HepG2 (cell line): ENCODE results near the gene EIF4G2. TPM values are rescaled to one million over a fixed set of nuclear protein-coding genes. Genes with fewer than 3 reads are reported as not detected.
A peak's percentile ranks its signal among the peaks of the same experiment; 100 is the strongest.

Experiments used
- ASH2L ChIP-seq: fragments of 300-600, 200-600 bp; sonication (generic); IDR thresholded peaks from 2 replicates; pipeline ENCODE4 v1.7.0; 2017; ENCODE audit warnings: low read depth, mild to moderate bottlenecking, moderate library complexity, mixed read lengths, low read length; ENCODE audit not compliant: insufficient read length
- CBX5 ChIP-seq: sonication (generic); formaldehyde crosslinking; IDR thresholded peaks from 2 replicates; pipeline ENCODE4 v1.4.0; 2020; ENCODE audit warnings: missing genetic modification reagents, borderline replicate concordance
- FOXC1 ChIP-seq: sonication (generic); formaldehyde crosslinking; IDR thresholded peaks from 2 replicates; pipeline ENCODE4 v1.8.0; 2022; ENCODE audit warnings: mild to moderate bottlenecking, missing genetic modification reagents, borderline replicate concordance
- GABPA ChIP-seq, 2 experiments: IDR thresholded peaks; 2 replicates each; pipeline ENCODE4 v1.6.1; 2011 to 2016; ENCODE audit warnings: low read depth in 2 of 2, low read length in 1 of 2, missing biosample characterization in 1 of 2, missing genetic modification characterization in 1 of 2
- HOXA5 ChIP-seq: sonication (generic); formaldehyde crosslinking; IDR thresholded peaks from 2 replicates; pipeline ENCODE4 v1.4.0; 2020; ENCODE audit warnings: missing genetic modification reagents
- KLF13 ChIP-seq: sonication (generic); formaldehyde crosslinking; IDR thresholded peaks from 2 replicates; pipeline ENCODE4 v1.4.0; 2020; ENCODE audit warnings: mild to moderate bottlenecking, missing genetic modification reagents
- MXD4 ChIP-seq: IDR thresholded peaks from 2 replicates; pipeline ENCODE4 v1.6.1; 2016; ENCODE audit warnings: mild to moderate bottlenecking, missing biosample characterization, missing genetic modification reagents
- NCOA2 ChIP-seq: sonication (generic); formaldehyde crosslinking; IDR thresholded peaks from 2 replicates; pipeline ENCODE4 v1.8.0; 2022; ENCODE audit warnings: inconsistent platforms
- NCOR1 ChIP-seq: fragments of 200-600 bp; sonication (generic); IDR thresholded peaks from 2 replicates; pipeline ENCODE4 v1.7.0; 2017; ENCODE audit warnings: antibody characterized with exemption, low read length, borderline replicate concordance
- NR2C2 ChIP-seq: sonication (generic); formaldehyde crosslinking; IDR thresholded peaks from 2 replicates; pipeline ENCODE4 v1.4.0; 2020; ENCODE audit warnings: missing genetic modification reagents, mild to moderate bottlenecking, moderate library complexity, borderline replicate concordance
- RARG ChIP-seq: sonication (generic); formaldehyde crosslinking; IDR thresholded peaks from 2 replicates; pipeline ENCODE4 v1.4.0; 2020; ENCODE audit warnings: low read depth, mild to moderate bottlenecking, missing genetic modification reagents
- SOX5 ChIP-seq: IDR thresholded peaks from 2 replicates; pipeline ENCODE4 v1.6.1; 2016; ENCODE audit warnings: borderline replicate concordance
- ZMYM3 ChIP-seq: sonication (generic); formaldehyde crosslinking; IDR thresholded peaks from 2 replicates; pipeline ENCODE4 v1.5.1; 2020; ENCODE audit warnings: mild to moderate bottlenecking, missing genetic modification reagents
- ZNF10 ChIP-seq: sonication (generic); formaldehyde crosslinking; IDR thresholded peaks from 2 replicates; pipeline ENCODE4 v1.4.0; 2020; ENCODE audit warnings: mild to moderate bottlenecking, low read depth, missing genetic modification reagents, borderline replicate concordance
- ZNF160 ChIP-seq: sonication (generic); formaldehyde crosslinking; IDR thresholded peaks from 2 replicates; pipeline ENCODE4 v1.8.0; 2022; ENCODE audit warnings: mild to moderate bottlenecking, inconsistent platforms, missing genetic modification reagents
- ZNF383 ChIP-seq: sonication (generic); formaldehyde crosslinking; IDR thresholded peaks from 2 replicates; pipeline ENCODE4 v1.4.0; 2020; ENCODE audit warnings: missing genetic modification reagents, mild to moderate bottlenecking, borderline replicate concordance
- ZNF547 ChIP-seq: sonication (generic); formaldehyde crosslinking; IDR thresholded peaks from 2 replicates; pipeline ENCODE4 v1.5.1; 2020; ENCODE audit warnings: mild to moderate bottlenecking, missing genetic modification reagents
- ZNF563 ChIP-seq: sonication (generic); formaldehyde crosslinking; IDR thresholded peaks from 2 replicates; pipeline ENCODE4 v1.8.0; 2022; ENCODE audit warnings: mild to moderate bottlenecking, moderate library complexity, missing genetic modification reagents
- ZNF749 ChIP-seq: sonication (generic); formaldehyde crosslinking; IDR thresholded peaks from 2 replicates; pipeline ENCODE4 v1.8.0; 2022; ENCODE audit warnings: mild to moderate bottlenecking, missing genetic modification reagents, moderate library complexity, borderline replicate concordance
- ZNF766 ChIP-seq: sonication (generic); formaldehyde crosslinking; IDR thresholded peaks from 2 replicates; pipeline ENCODE4 v1.5.0; 2020; ENCODE audit warnings: missing genetic modification reagents, borderline replicate concordance
- ZNF775 ChIP-seq: sonication (generic); formaldehyde crosslinking; IDR thresholded peaks from 2 replicates; pipeline ENCODE4 v1.4.0; 2020; ENCODE audit warnings: missing genetic modification reagents, mild to moderate bottlenecking, moderate library complexity, borderline replicate concordance
- ZNF777 ChIP-seq: sonication (generic); formaldehyde crosslinking; IDR thresholded peaks from 2 replicates; pipeline ENCODE4 v1.4.0; 2020; ENCODE audit warnings: missing genetic modification reagents
- ZNF878 ChIP-seq: sonication (generic); formaldehyde crosslinking; IDR thresholded peaks from 2 replicates; pipeline ENCODE4 v1.8.1; 2023; ENCODE audit warnings: mild to moderate bottlenecking, missing genetic modification reagents, moderate library complexity
- polyA plus RNA-seq, 8 experiments: library from polyadenylated mRNA; depleted of rRNA in 3 of 8; stranded (reverse) in 7 of 8; unstranded in 1 of 8; fragments of >200 nt; fragmentation: Illumina TruSeq in 4 of 8; extraction: Trizol in 4 of 8; gene quantifications; 2 replicates each; pipeline versions ENCODE4 v1.2.1 to v1.2.3, GENCODE V29; 2011 to 2016; ENCODE audit warnings: low read depth in 4 of 8, missing spikeins in 1 of 8, mixed read lengths in 1 of 8; ENCODE audit not compliant: insufficient read depth in 1 of 8
- total RNA-seq, 5 experiments: library from RNA; depleted of rRNA; stranded (reverse); fragments of >200 nt; fragmentation: Illumina TruSeq; extraction: Trizol; gene quantifications; 2 replicates each; pipeline ENCODE4 v1.2.3, GENCODE V29; 2016; ENCODE audit warnings: low read depth in 1 of 5
- TF ChIP-seq, protein P1 (sequence below): sonication (generic); formaldehyde crosslinking; IDR thresholded peaks from 2 replicates; pipeline ENCODE4 v1.9.0; 2022; ENCODE audit warnings: low read depth, missing genetic modification reagents
- TF ChIP-seq, protein P2 (sequence below): sonication (generic); formaldehyde crosslinking; IDR thresholded peaks from 2 replicates; pipeline ENCODE4 v1.5.0; 2020; ENCODE audit warnings: mild to moderate bottlenecking, missing genetic modification reagents

EIF4G2 gene
- total and polyA plus RNA-seq, 2 of the 13 experiments (the other 11 are each of a cell fraction or from before 2014, with no cell fraction given) = 362 to 546 TPM

DNA sequence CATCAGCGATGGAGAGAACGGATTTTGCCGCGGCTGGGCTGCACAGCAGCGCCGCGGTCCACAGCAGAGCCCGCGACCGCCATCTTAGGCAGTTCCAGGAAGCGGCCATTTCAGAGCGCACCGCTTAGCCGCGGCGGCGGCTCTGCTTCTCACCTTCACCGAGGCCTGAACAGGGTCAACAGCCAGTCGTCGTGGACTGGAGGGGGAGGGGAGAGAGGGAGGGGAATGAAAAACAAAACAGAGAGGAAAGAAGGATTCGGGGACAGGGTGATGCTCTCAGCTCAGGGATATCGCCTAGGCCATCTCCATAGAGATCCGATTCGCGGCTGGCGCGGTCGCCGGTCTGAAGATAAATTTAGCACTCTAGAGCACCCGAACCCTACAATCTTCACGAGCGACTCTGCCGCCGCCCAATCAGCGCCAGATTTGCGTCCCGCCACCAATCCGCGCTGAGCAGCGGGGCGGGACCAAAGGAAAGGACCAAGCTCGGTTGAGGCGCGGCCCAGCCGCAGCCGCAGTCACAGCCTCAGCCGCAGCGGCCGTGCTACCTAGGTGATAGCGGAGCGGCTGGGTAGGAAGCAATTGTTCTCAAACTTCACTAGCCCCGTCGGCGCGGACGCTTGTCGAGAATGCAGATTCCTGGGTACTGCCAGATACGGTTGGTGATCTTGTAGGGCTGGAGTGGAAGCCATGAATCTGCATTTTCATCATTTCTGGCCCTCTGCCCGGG lies 49.1 kb upstream of the EIF4G2 start, which contains the start of gene ZBED5 (continued):
- TF ChIP-seq GABPA (IDR thresholded peaks at IDR 0.05; ENCODE audit: low read depth, low read length) (no peak), GABPA (CRISPR knock-in tag; IDR thresholded peaks at IDR 0.05; ENCODE audit: low read depth) (0 out of 2 replicates have a peak, but pooled peaks have one; percentile 23), HOXA5 (CRISPR knock-in tag) (no peak), ZMYM3 (CRISPR knock-in tag) (no peak; the same call in 1 of the 2 replicates), CBX5 (CRISPR knock-in tag) (no peak), RARG (CRISPR knock-in tag) (no peak), ZNF383 (CRISPR knock-in tag) (no peak), ZNF777 (peak; percentile 98), NCOA2 (CRISPR knock-in tag) (peak; percentile 43; the same call in 1 of the 2 replicates), ZNF160 (no peak; the same call in 1 of the 2 replicates), FOXC1 (CRISPR knock-in tag) (peak; percentile 95), ZNF547 (CRISPR knock-in tag) (peak; percentile 83), ZNF749 (CRISPR knock-in tag) (peak; percentile 43; the same call in 1 of the 2 replicates), ZNF563 (CRISPR knock-in tag) (0 out of 2 replicates have a peak, but pooled peaks have one; percentile 5), ZNF766 (CRISPR knock-in tag) (peak; percentile 42; the same call in 1 of the 2 replicates), ZNF878 (CRISPR knock-in tag) (no peak), KLF13 (CRISPR knock-in tag) (0 out of 2 replicates have a peak, but pooled peaks have one; percentile 12), MXD4 (CRISPR knock-in tag) (0 out of 2 replicates have a peak, but pooled peaks have one; percentile 15), ASH2L (peak; percentile 89), SOX5 (no peak), ZNF775 (CRISPR knock-in tag) (no peak), NR2C2 (CRISPR knock-in tag) (peak; percentile 2; the same call in 1 of the 2 replicates), NCOR1 (no peak), ZNF10 (CRISPR knock-in tag) (no peak)
- TF ChIP-seq, protein P1, sequence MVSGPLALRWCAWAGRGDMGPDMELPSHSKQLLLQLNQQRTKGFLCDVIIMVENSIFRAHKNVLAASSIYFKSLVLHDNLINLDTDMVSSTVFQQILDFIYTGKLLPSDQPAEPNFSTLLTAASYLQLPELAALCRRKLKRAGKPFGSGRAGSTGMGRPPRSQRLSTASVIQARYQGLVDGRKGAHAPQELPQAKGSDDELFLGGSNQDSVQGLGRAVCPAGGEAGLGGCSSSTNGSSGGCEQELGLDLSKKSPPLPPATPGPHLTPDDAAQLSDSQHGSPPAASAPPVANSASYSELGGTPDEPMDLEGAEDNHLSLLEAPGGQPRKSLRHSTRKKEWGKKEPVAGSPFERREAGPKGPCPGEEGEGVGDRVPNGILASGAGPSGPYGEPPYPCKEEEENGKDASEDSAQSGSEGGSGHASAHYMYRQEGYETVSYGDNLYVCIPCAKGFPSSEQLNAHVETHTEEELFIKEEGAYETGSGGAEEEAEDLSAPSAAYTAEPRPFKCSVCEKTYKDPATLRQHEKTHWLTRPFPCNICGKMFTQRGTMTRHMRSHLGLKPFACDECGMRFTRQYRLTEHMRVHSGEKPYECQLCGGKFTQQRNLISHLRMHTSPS = no peak
- TF ChIP-seq, protein P2, sequence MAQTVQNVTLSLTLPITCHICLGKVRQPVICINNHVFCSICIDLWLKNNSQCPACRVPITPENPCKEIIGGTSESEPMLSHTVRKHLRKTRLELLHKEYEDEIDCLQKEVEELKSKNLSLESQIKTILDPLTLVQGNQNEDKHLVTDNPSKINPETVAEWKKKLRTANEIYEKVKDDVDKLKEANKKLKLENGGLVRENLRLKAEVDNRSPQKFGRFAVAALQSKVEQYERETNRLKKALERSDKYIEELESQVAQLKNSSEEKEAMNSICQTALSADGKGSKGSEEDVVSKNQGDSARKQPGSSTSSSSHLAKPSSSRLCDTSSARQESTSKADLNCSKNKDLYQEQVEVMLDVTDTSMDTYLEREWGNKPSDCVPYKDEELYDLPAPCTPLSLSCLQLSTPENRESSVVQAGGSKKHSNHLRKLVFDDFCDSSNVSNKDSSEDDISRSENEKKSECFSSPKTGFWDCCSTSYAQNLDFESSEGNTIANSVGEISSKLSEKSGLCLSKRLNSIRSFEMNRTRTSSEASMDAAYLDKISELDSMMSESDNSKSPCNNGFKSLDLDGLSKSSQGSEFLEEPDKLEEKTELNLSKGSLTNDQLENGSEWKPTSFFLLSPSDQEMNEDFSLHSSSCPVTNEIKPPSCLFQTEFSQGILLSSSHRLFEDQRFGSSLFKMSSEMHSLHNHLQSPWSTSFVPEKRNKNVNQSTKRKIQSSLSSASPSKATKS (CRISPR knock-in tag) = no peak
